Lung (tissue), 12 donors: ENCODE data around the gene ALPK3. TPM values are rescaled to one million over a fixed set of nuclear protein-coding genes. Genes with fewer than 3 reads are reported as not detected.

Experiments
- ATAC-seq: fragments of 200-7000 bp; cut with Tn5 transposase; one replicate; pipeline ENCODE4 v1.9.1; 2020; ENCODE audit warnings: moderate number of reproducible peaks; ENCODE audit not compliant: insufficient read depth, low FRiP score
- DNase-seq, 3 donors: peaks; one replicate each; pipeline ENCODE4 v3.0.0-alpha.2; 2013 to 2017
- H3K27ac ChIP-seq, 2 donors: one replicate each; pipeline ENCODE4 v1.5.1; 2013; ENCODE audit warnings: mild to moderate bottlenecking in 2 of 2, moderate library complexity in 2 of 2, control low read depth in 1 of 2, inconsistent platforms in 1 of 2, low read depth in 1 of 2, low read length in 1 of 2
- H3K27me3 ChIP-seq, 3 donors: one replicate each; pipeline ENCODE4 v1.5.1; 2013; ENCODE audit warnings: low read length in 2 of 3; ENCODE audit not compliant: control insufficient read depth in 3 of 3, insufficient read depth in 3 of 3
- H3K36me3 ChIP-seq, 4 donors: one replicate each; pipeline ENCODE4 v1.5.1; 2013; ENCODE audit warnings: low read length in 4 of 4, mild to moderate bottlenecking in 1 of 4, moderate library complexity in 1 of 4; ENCODE audit not compliant: control insufficient read depth in 4 of 4, insufficient read depth in 4 of 4
- H3K4me1 ChIP-seq, 5 donors: one replicate each; pipeline ENCODE4 v1.5.1; 2013; ENCODE audit warnings: low read length in 5 of 5, mild to moderate bottlenecking in 2 of 5, moderate library complexity in 1 of 5; ENCODE audit not compliant: control insufficient read depth in 5 of 5, insufficient read depth in 5 of 5
- H3K4me3 ChIP-seq: one replicate; pipeline ENCODE4 v1.5.1; 2013; ENCODE audit warnings: mild to moderate bottlenecking, control low read depth, moderate library complexity
- H3K9ac ChIP-seq, 2 donors: one replicate each; pipeline ENCODE4 v1.5.1; 2013; ENCODE audit warnings: low read length in 2 of 2, control low read depth in 1 of 2; ENCODE audit not compliant: insufficient read depth in 1 of 2
- H3K9me3 ChIP-seq, 4 donors: one replicate each; pipeline ENCODE4 v1.5.1; 2013; ENCODE audit warnings: low read length in 3 of 4, mild to moderate bottlenecking in 1 of 4, moderate library complexity in 1 of 4; ENCODE audit not compliant: control insufficient read depth in 4 of 4, insufficient read depth in 3 of 4
- WGBS, 2 donors: extraction: QIAGEN DNeasy Blood & Tissue Kit; methylation state at CpG; one replicate each; pipeline ENCODE4 v1.1.7; 2013; 5-methylcytosine and 5-hydroxymethylcytosine counted together
- polyA plus RNA-seq, 2 donors: library from polyadenylated mRNA; stranded (reverse); fragments of 200-250 nt; gene quantifications; one replicate each; pipeline ENCODE4 v1.2.1, GENCODE V29; 2013
- total RNA-seq, 2 donors: library from RNA; depleted of rRNA in 1 of 2; stranded (reverse); fragments of >200 nt in 1 of 2; gene quantifications; one replicate each; pipeline ENCODE4 v1.2.1, GENCODE V29; 2014 to 2021
- TF ChIP-seq, protein P1 (sequence below): IDR thresholded peaks from 2 replicates; pipeline ENCODE4 v1.5.1; 2012; ENCODE audit warnings: mild to moderate bottlenecking; ENCODE audit errors: control extremely low read depth, extremely low read depth
- donor health status: control.
- donor health status: control.
- donor health status: Bipolar disorder and iron deficiency.
- donor health status: healthy.
- donor health status: DM: yes; HTN: yes; CAD: no.

Gene ALPK3
- total and polyA plus RNA-seq, 4 donors = 3.1 to 12.2 (median 6.2) TPM

DNA sequence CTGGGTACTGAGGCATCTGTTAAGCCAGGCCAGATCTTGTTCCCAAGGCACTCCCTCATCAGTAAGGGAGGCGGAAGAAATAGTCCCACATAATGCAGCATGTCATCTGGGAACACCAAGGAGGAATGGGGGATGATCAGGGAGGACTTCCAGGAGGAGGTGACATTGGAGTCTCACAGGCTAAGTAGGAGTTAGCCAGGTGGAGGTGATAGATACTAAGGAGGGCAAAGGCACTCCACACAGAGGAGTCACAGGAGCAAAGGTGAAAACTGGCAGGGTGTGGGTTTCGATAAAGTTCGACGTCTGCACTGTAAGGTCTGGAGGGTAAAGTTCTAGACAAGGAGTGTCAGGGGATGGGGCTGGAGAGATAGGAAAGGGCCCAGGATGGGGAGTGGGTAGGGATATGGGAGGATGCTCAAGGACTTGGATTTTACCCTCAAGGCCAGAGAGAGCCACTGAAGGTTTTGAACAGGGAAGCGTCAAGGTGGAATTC is 73.6 kb downstream of the ALPK3 start:
- Histone ChIP-seq H3K27me3 (no peaks in the 10 kb centered on the region), H3K4me3 (no peak overlapping the region), H3K4me1 (no peaks in the 10 kb centered on the region), H3K27ac (no peak overlapping the region), H3K36me3 (no peaks in the 10 kb centered on the region), H3K9ac (no peak overlapping the region), H3K9me3 (no peaks in the 10 kb centered on the region)
- DNase-seq (no peak), ATAC-seq (no peak)
- TF ChIP-seq, protein P1, sequence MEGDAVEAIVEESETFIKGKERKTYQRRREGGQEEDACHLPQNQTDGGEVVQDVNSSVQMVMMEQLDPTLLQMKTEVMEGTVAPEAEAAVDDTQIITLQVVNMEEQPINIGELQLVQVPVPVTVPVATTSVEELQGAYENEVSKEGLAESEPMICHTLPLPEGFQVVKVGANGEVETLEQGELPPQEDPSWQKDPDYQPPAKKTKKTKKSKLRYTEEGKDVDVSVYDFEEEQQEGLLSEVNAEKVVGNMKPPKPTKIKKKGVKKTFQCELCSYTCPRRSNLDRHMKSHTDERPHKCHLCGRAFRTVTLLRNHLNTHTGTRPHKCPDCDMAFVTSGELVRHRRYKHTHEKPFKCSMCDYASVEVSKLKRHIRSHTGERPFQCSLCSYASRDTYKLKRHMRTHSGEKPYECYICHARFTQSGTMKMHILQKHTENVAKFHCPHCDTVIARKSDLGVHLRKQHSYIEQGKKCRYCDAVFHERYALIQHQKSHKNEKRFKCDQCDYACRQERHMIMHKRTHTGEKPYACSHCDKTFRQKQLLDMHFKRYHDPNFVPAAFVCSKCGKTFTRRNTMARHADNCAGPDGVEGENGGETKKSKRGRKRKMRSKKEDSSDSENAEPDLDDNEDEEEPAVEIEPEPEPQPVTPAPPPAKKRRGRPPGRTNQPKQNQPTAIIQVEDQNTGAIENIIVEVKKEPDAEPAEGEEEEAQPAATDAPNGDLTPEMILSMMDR = no peak
- WGBS, 2 donors = 95% methylated on average over 5 of the region's 5 CpGs

DNA sequence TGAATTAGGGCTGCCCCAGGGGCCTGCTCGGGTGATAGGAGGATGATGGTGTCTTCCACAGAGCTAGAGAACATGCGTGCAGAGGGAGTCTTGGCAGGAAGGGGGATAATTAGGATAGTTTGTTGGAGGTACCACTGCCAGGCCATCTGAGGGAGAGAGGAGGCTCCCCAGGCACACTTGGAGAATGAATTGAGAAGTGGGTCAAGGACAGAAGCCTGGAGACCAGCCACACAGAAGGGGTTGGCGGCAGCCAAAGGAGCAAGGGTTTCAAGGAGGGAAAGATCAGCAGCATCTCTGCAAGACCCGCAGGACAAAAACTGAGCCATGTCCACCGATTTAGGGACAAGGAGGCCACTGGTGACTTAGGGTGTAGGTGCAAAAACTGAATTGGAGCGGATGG is 74.2 kb downstream of the ALPK3 start:
- H3K36me3 ChIP-seq = no peaks in the 10 kb centered on the region
- DNase-seq (no peak), ATAC-seq (no peak)
- TF ChIP-seq, protein P1 = no peak
- no peak overlapping the region for H3K9ac ChIP-seq
- H3K9me3 ChIP-seq = no peaks in the 10 kb centered on the region
- no peaks in the 10 kb centered on the region for H3K4me1 ChIP-seq
- no peaks in the 10 kb centered on the region for H3K27me3 ChIP-seq
- H3K4me3 ChIP-seq = no peak overlapping the region
- H3K27ac ChIP-seq = no peak overlapping the region
- 87 to 94% methylated on average over 6 of the region's 6 CpGs for WGBS, 2 donors

DNA sequence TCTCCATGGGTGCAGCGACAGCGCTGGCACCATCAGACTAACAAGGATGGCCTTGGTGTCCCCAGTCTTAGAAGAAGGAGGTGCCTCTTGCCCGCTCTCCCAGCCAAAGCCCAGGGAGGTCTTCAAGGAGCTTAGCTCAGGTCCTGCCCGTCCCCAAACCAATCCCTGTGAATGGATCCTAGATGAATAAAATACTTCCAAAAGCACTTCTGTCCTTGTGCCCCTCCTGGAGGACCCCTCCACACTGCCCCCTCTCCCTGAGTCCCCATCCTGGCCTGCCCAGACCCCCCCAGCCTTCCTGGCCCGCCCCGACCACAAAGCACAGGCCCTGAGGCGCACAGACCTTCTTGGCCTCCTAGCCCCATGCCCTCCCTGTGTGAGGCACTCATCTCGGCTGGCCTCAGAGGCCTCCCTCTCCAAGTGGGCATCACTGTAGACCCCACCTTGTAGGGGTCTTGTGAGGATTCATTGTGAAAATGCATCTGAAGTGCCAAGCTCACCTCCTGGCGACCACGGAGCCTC is 75.7 kb downstream of the ALPK3 start:
- TF ChIP-seq, protein P1 = no peak
- H3K36me3 ChIP-seq = no peaks in the 10 kb centered on the region
- H3K4me1 ChIP-seq = no peaks in the 10 kb centered on the region
- no peaks in the 10 kb centered on the region for H3K9me3 ChIP-seq
- WGBS, 2 donors = 87 to 91% methylated on average over 10 of the region's 10 CpGs
- no peak overlapping the region for H3K27ac ChIP-seq
- ATAC-seq = no peak
- H3K4me3 ChIP-seq = no peak overlapping the region
- H3K9ac ChIP-seq = no peak overlapping the region
- DNase-seq = no peak
- H3K27me3 ChIP-seq = no peaks in the 10 kb centered on the region

DNA sequence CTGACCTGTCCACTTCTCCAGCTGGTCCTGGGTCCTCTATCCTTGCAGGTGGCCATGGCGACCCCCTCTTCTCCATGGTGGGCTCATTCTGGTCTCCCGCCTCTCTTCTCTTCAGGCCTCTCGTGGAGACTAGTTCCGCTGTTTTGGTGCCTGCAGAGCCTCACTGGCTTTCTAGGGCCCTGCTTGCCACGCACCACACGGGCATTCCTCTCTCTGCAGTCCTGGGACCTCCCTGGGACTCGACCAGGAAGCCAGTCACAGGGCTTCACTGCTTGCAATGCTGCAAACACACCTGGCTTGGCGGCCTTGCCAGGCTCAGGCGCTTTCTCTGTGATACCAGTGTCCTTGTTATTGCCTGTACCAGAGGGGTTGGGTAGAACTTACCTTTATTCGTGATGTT is 76.5 kb downstream of the ALPK3 start:
- H3K36me3 ChIP-seq = no peaks in the 10 kb centered on the region
- no peak overlapping the region for H3K4me3 ChIP-seq
- H3K27me3 ChIP-seq = no peaks in the 10 kb centered on the region
- no peaks in the 10 kb centered on the region for H3K4me1 ChIP-seq
- ATAC-seq = no peak
- TF ChIP-seq, protein P1 = no peak
- H3K27ac ChIP-seq = no peak overlapping the region
- DNase-seq = no peak
- H3K9ac ChIP-seq = no peak overlapping the region
- H3K9me3 ChIP-seq = no peaks in the 10 kb centered on the region
- 81 to 92% methylated on average over 10 of the region's 10 CpGs for WGBS, 2 donors
